K562 (cell line): ENCODE measurements around the gene ZSWIM2. TPM values are rescaled to one million over a fixed set of nuclear protein-coding genes. Genes with fewer than 3 reads are reported as not detected.

ENCODE experiments used
- ATAC-seq: fragments of 200-7000 bp; cut with Tn5 transposase; 3 replicates; pipeline ENCODE4 v1.9.1; 2020; ENCODE audit warnings: moderate library complexity
- BruUV-seq: library from RNA; stranded (reverse); fragments of 400-500 nt; replicated peaks from 2 replicates; lab custom pipeline; 2021; lab: Mats Ljungman, UMichigan
- CTCF ChIA-PET: fragments of 300-600 bp; formaldehyde crosslinking; extraction: SDS; loops from one replicate; lab custom pipeline; 2021; ENCODE audit warnings: low intra/inter-chr PET ratio; lab: Yijun Ruan, JAX
- POLR2A ChIA-PET: fragments of 300-600, 350-650 bp; sonication (Branson Sonifier 250); formaldehyde crosslinking; extraction: SDS; loops from one replicate; lab custom pipeline; 2021; ENCODE audit warnings: antibody characterized with exemption, inconsistent platforms; lab: Yijun Ruan, JAX
- DNase-seq, 4 experiments: peaks; one replicate each; pipeline versions ENCODE4 v3.0.0 to v3.0.0-alpha.2; 2011 to 2018; ENCODE audit warnings: low spot score in 3 of 4, mixed read lengths in 3 of 4; ENCODE audit errors: extremely low read depth in 1 of 4
- FAIRE-seq: peaks from 2 replicates; lab custom pipeline; 2011; peaks lifted over from hg19 to GRCh38; lab: Jason Lieb, UNC
- H2AFZ ChIP-seq: 2 replicates; pipeline ENCODE4 v1.6.0; 2011; ENCODE audit warnings: low read depth, low read length, control low read depth, inconsistent platforms
- H3K27ac ChIP-seq: fragments of 200-600 bp; 3 replicates; pipeline ENCODE4 v1.8.0; 2011; ENCODE audit warnings: low read depth, mild to moderate bottlenecking, control low read depth, inconsistent platforms, low read length, moderate library complexity, mixed read lengths; ENCODE audit errors: extremely low read depth
- H3K27me3 ChIP-seq, 2 experiments: fragments of 300-600 bp in 1 of 2; 2 replicates in 1 of 2; 3 replicates in 1 of 2; pipeline versions ENCODE4 v1.6.0 to v1.8.0; 2011; ENCODE audit warnings: inconsistent platforms in 2 of 2, low read length in 2 of 2, mild to moderate bottlenecking in 1 of 2, mixed read lengths in 1 of 2, moderate library complexity in 1 of 2; ENCODE audit not compliant: control insufficient read depth in 2 of 2, insufficient read depth in 2 of 2
- H3K36me3 ChIP-seq: fragments of 300-600 bp; 3 replicates; pipeline ENCODE4 v1.8.0; 2011; ENCODE audit warnings: mild to moderate bottlenecking, low read length, inconsistent platforms; ENCODE audit not compliant: control insufficient read depth, insufficient read depth
- H3K4me1 ChIP-seq, 2 experiments: fragments of 200-600 bp in 1 of 2; replicated peaks in 1 of 2; 2 replicates in 1 of 2; 3 replicates in 1 of 2; pipeline versions ENCODE4 v1.5.1 to v1.8.0; 2011; ENCODE audit warnings: inconsistent platforms in 2 of 2, low read length in 2 of 2, mild to moderate bottlenecking in 1 of 2, mixed read lengths in 1 of 2, moderate library complexity in 1 of 2; ENCODE audit not compliant: control insufficient read depth in 2 of 2, insufficient read depth in 2 of 2
- H3K4me2 ChIP-seq: 2 replicates; pipeline ENCODE4 v1.6.1; 2011; ENCODE audit warnings: low read length, control low read depth, inconsistent platforms, mixed read lengths; ENCODE audit not compliant: insufficient read depth
- H3K4me3 ChIP-seq: fragments of 200-600 bp; sonication (generic), shearing (Covaris generic); 2 replicates; pipeline ENCODE4 v1.5.1; 2016; ENCODE audit warnings: control low read depth, inconsistent platforms
- H3K79me2 ChIP-seq: fragments of 200-600 bp; 3 replicates; pipeline ENCODE4 v1.8.0; 2011; ENCODE audit warnings: low read length, inconsistent platforms; ENCODE audit not compliant: control insufficient read depth, insufficient read depth
- H3K9ac ChIP-seq, 2 experiments: 2 replicates each; pipeline versions ENCODE4 v1.6.0 to v1.6.1; 2011; ENCODE audit warnings: low read depth in 2 of 2, low read length in 2 of 2, control low read depth in 1 of 2, inconsistent platforms in 1 of 2, mild to moderate bottlenecking in 1 of 2, mixed read lengths in 1 of 2; ENCODE audit not compliant: insufficient read depth in 1 of 2
- H3K9me1 ChIP-seq: one replicate; pipeline ENCODE4 v1.6.0; 2011; ENCODE audit warnings: inconsistent platforms, mild to moderate bottlenecking, low read length, moderate library complexity; ENCODE audit not compliant: control insufficient read depth, insufficient read depth
- H3K9me3 ChIP-seq: replicated peaks from 2 replicates; pipeline ENCODE4 v1.5.1; 2011; ENCODE audit warnings: low read depth, low read length, inconsistent platforms; ENCODE audit not compliant: control insufficient read depth, insufficient read depth
- H4K20me1 ChIP-seq: replicated peaks from 2 replicates; pipeline ENCODE4 v1.6.1; 2011; ENCODE audit warnings: low read length, inconsistent platforms, mixed read lengths; ENCODE audit not compliant: control insufficient read depth, insufficient read depth
- SMAD2 ChIP-seq: fragments of 150-350 bp; IDR thresholded peaks from 2 replicates; pipeline ENCODE4 v1.6.1; 2014; ENCODE audit warnings: low read depth, mild to moderate bottlenecking, low read length
- WGBS: fragments of 100-300 bp; shearing (Covaris generic); methylation state at CpG from one replicate; pipeline ENCODE4 v1.1.6; 2016; ENCODE audit warnings: low coverage, mixed read lengths; ENCODE audit not compliant: insufficient coverage; ENCODE audit errors: missing lambda C conversion rate; 5-methylcytosine and 5-hydroxymethylcytosine counted together
- in situ Hi-C: fragments of 300-500 bp; cut with MboI; formaldehyde crosslinking; loops from 4 replicates; pipeline ENCODE4 v1.15.0; 2018; ENCODE audit warnings: inconsistent platforms, mixed read lengths
- intact Hi-C: fragments of 100-400 bp; cut with micrococcal nuclease; formaldehyde crosslinking; loops from 2 replicates; pipeline ENCODE4 v1.14.2; 2022
- polyA plus RNA-seq, 8 experiments: library from polyadenylated mRNA; depleted of rRNA in 4 of 8; stranded (reverse) in 5 of 8; unstranded in 3 of 8; fragments of >200 nt; fragmentation: Nextera tagmentation in 2 of 8; fragmentation: Illumina TruSeq in 1 of 8; extraction: Ambion mirVana in 2 of 8; extraction: Trizol in 1 of 8; gene quantifications; 2 replicates each; pipeline versions ENCODE4 v1.2.1 to v1.2.3, GENCODE V29; 2011 to 2014; ENCODE audit warnings: inconsistent platforms in 1 of 8, missing spikeins in 1 of 8
- total RNA-seq, 7 experiments: library from RNA; depleted of rRNA in 6 of 7; stranded (reverse); fragments of >200 nt in 6 of 7; fragmentation: Illumina TruSeq in 2 of 7; extraction: Trizol in 2 of 7; gene quantifications; 2 replicates each; pipeline versions ENCODE4 v1.2.1 to v1.2.3, GENCODE V29; 2011 to 2021; ENCODE audit warnings: low replicate concordance in 1 of 7

The ZSWIM2 gene
- total and polyA plus RNA-seq, 9 of the 15 experiments (the other 6 are each of a cell fraction or from before 2014, with no cell fraction given), result not detected

DNA sequence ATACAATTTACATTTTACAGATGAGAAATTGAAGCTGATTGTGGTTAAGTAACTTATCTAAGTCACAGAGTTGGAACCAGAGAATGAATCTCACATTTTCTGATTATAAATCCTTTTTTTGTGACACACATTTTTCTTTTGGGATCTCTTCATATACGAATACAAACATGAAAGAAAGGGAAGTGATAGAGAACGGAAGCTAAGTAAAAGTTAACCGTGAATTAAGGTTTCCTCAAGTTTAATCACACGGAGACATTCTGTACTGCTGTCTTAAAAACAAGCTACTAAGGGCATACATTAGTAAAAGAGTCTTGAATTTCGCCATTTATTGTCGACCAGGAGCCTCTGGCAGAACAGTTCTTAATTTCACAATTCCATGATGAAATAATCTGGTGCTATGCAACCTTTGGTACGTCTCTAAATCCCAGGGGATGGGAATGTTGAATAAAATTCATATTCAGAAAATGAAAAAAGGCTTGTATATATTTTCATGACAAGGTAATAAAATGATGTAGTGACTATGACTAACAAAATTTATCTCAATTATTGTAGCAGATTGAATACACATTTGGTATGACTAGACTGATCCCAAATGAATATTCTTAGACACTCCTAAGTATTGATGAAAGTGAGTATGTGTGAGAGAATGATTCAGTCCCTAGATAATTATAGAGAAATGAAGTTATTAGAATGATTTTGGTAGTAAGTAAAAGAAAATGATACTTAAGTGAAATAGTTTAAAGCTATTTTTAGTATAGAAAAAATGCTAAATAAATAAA is 40.3 kb upstream of the ZSWIM2 start:
- Histone ChIP-seq H3K9me1 (no peaks in the 10 kb centered on the region), H2AFZ (no peak overlapping the region), H3K4me1 (peaks cover 0 to 7% of the 10 kb centered on the region in 2 experiments; a peak in 1 of 5 replicates), H3K27me3 (no peaks in the 10 kb centered on the region), H4K20me1 (no peaks in the 10 kb centered on the region), H3K36me3 (no peaks in the 10 kb centered on the region), H3K4me2 (no peak overlapping the region), H3K27ac (no peak overlapping the region), H3K9ac (no peak overlapping the region), H3K9me3 (no peaks in the 10 kb centered on the region), H3K79me2 (no peaks in the 10 kb centered on the region), H3K4me3 (no peak overlapping the region)
- DNase-seq (no peak), ATAC-seq (no peak), FAIRE-seq (no peak)
- ChIA-PET CTCF (interaction anchor here (0.6 kb wide), 1 partner anchor 81 kb away, joined by 4 read pairs; no protein-coding TSS in a partner anchor), POLR2A (interaction anchor here (0.7 kb wide), 1 partner anchor 639 kb away, joined by 3 read pairs; no protein-coding TSS in a partner anchor)
- no peak for TF ChIP-seq SMAD2
- intact Hi-C loops, result no loop called here
- no TSS peak for BruUV-seq
- 31% methylated on average over 7 of the region's 7 CpGs for WGBS
- in situ Hi-C loops, result loop anchor here (25.0 kb wide), 1 partner anchor 548 kb away; the partner anchor contains the start of gene CALCRL
